MM.1S (cell line): ENCODE data around the gene APOBEC3H.

Experiments
- EZH2 ChIP-seq: fragments of 300-600 bp; sonication (generic); optimal IDR thresholded peaks from 2 replicates; pipeline ENCODE3; 2017; ENCODE audit warnings: low read depth, mild to moderate bottlenecking, antibody characterized with exemption, low read length, mixed read lengths
- EZH2phosphoT487 ChIP-seq: fragments of 300-600 bp; sonication (generic); IDR thresholded peaks from 2 replicates; pipeline ENCODE4 v1.6.1; 2018; ENCODE audit warnings: antibody characterized with exemption, low read length
- TF ChIP-seq, protein P1 (sequence below): fragments of 300-600 bp; sonication (generic); IDR thresholded peaks from 2 replicates; pipeline ENCODE4 v1.5.1; 2016; ENCODE audit warnings: antibody characterized with exemption, low read length, mixed read lengths

DNA sequence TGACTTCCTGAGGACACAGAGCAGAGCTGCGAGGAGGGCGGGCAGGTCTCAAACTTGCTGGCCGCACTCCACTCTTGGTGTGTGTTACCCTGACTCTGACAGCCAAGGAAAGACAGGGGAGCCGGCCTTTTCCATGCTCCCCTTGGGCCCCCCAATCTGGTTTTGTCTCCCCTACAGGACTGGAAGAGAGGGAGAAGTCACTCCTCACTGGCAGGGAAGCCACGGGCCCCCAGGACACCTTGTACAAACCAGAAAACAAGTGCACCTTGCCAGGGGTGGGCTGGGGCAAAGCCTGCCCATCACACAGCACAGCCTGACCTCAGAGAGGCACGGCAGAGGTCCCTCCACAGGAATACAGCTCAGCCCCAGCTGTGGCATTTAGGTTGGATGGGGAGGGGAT, 35.2 kb downstream of the APOBEC3H start:
- TF ChIP-seq, protein P1, sequence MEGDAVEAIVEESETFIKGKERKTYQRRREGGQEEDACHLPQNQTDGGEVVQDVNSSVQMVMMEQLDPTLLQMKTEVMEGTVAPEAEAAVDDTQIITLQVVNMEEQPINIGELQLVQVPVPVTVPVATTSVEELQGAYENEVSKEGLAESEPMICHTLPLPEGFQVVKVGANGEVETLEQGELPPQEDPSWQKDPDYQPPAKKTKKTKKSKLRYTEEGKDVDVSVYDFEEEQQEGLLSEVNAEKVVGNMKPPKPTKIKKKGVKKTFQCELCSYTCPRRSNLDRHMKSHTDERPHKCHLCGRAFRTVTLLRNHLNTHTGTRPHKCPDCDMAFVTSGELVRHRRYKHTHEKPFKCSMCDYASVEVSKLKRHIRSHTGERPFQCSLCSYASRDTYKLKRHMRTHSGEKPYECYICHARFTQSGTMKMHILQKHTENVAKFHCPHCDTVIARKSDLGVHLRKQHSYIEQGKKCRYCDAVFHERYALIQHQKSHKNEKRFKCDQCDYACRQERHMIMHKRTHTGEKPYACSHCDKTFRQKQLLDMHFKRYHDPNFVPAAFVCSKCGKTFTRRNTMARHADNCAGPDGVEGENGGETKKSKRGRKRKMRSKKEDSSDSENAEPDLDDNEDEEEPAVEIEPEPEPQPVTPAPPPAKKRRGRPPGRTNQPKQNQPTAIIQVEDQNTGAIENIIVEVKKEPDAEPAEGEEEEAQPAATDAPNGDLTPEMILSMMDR = no peak
- no peak for TF ChIP-seq EZH2
- TF ChIP-seq EZH2phosphoT487 = no peak
